Stimulated activated CD4-positive, alpha-beta T cell treated with anti-CD3 and anti-CD28 coated beads, Interleukin-15, amount 100 ng/mL, for 24 hours (primary cell): ENCODE data around the gene DPM3.

Source experiments
- DNase-seq: peaks from one replicate; pipeline ENCODE4 v3.0.0-alpha.2; 2020

DPM3 gene

GRCh38 chr1:155092131-155092530, 48.2 kb downstream of the DPM3 start:
- no peak for DNase-seq

- DNase-seq, result peak; percentile 88
Observed at GRCh38 chr1:155091071-155092051, 49.0 kb downstream of the DPM3 start.
